ENCODE data around the gene DAW1.
"Not testable (repeated sequence)": the region's sequence is repeated elsewhere in the genome, so short reads cannot be mapped to it uniquely, and the experiment has no call there.

Gene DAW1

DNA sequence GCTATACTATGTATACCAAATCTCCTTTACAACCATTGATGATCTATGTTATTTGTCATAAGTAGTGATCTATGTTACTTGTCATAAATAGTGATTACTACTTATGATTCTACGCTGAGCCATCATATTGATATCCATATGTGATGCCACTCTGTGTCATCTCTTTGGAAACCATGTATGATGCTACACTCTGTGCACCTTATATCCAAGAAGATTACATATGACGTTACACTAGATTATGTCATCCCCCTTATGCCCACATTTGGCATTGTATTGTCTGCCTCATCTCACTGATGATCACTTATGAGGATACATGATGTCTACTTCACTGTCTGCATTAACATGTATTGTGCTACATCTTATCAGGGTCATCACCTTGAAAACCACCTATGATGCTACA lies 42.9 kb downstream of the DAW1 start:
- DNase-seq (ENCODE audit: low spot score), result no peak

- DNase-seq (ENCODE audit: low spot score), result no peak
These were observed 50.2 kb downstream of the DAW1 start for GRCh38 chr2:227921648-227922047.

DNA sequence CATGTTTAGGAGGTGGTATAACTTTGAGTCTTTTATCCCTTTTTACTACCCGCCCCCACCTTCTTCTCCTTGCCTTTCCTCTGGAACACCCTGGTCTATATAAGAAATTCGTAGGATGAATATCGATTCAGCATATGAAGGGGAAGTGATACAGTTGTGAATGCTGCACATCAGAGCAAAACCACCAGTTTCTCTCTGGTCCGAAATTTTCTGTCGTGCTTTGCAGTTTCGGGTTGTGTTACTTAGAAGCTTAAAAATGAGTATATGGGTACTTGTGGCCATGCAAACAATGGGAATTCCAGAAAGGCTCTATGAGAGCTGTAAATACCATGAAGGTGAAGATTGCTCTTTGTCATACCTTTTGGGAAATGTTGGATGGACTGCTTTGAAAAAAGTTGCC lies 60.6 kb downstream of the DAW1 start:
- DNase-seq (ENCODE audit: low spot score), result no peak

DNA sequence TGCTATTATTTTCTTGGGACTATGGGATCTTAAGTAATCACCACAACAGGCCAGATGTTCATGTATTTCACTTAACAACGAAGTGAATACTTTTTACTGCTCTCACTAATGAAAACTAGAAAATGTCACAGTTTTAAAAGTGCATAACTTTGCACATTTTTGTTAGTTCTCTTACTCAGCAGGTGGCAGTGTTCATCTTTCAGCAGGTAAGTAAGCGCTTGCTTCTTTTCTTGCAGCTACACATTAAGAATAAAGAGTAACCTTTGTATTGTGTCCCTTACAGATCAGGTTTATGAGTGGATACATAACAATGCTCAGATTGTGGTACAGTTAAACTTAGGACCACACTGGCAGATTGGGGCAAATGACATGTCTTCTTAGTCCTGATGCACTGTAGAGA lies 61.0 kb downstream of the DAW1 start:
- DNase-seq (ENCODE audit: low spot score), result no peak

GRCh38 chr2:227933884-227934283 lies 62.5 kb downstream of the DAW1 start:
- no peak for DNase-seq (ENCODE audit: low spot score)

DNA sequence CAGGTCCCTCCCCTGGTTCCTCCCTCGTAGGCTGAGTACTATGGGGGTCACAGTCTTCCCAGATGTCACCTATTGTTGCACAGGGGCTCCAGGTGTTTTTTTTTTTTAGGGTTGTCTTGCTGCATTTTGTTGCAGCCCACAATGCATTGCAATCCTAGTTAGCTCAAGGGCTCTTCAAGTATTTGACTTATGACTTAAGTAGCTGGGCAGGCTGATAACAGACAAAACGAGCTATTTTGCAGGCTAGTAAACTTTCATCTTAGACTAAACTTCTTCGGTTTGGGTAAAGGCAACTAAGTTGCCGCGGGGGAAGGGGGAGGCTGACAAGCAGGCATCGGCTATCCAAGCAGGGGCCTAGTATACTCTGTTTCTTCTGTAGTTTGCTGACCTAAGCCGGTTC lies 64.8 kb downstream of the DAW1 start:
- DNase-seq (ENCODE audit: low spot score), result not testable (repeated sequence)

DNA sequence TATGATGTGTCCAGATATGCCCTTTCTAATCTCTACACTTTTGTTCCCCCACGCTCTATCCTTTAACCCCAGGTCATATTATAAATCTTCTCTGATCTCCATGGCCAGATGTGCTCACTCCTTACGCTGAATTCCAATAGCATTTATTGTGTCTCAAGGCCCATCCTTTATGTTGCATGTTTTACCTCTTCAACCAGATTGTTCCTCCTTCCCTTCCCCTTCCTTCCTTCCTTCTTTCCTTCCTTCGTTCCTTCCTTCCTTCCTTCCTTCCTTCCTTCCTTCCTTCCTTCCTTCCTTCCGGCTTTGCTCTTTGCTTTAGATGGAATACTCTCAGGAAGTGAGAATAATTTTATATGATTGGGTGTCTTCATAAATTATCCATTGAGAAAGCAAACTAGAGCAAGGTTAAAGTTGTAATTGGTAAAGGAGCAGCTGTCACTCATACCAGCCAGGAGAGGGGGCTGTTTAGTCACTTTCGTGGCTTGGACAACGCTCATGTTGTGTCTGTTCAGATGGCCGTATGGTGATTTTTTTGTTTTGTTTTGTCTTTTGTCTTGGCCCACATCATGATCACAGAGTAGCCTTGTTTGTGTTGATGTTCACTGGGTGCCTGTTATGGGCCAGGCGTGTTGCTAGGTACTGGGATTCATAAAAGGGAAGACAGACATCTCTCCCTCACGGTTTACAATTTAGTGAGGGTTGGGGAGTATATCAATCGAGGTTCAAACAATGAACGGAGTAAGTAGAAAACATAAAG lies 68.0 kb downstream of the DAW1 start:
- peak; percentile 70 for DNase-seq (ENCODE audit: low spot score)

GRCh38 chr2:227942021-227942420 lies 70.6 kb downstream of the DAW1 start:
- DNase-seq (ENCODE audit: low spot score), result no peak

DNA sequence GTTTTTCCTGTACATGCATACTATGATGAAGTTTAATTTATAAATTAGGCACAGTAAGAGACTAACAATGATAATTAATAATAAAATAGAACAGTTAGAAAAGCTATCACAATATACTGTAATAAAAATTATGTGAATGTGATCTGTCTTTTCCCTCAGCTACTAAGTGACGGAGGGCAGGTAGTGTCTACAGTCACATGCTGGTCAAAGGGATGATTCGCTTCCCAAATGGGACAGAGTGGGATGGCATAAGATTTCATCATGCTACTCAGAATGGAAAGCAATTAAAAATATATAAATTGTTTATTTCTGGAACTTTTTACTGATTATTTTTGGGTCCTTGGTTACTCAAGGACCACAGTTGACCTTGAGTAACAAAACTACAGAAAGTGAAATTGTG lies 71.5 kb downstream of the DAW1 start:
- no peak for DNase-seq (ENCODE audit: low spot score)

DNA sequence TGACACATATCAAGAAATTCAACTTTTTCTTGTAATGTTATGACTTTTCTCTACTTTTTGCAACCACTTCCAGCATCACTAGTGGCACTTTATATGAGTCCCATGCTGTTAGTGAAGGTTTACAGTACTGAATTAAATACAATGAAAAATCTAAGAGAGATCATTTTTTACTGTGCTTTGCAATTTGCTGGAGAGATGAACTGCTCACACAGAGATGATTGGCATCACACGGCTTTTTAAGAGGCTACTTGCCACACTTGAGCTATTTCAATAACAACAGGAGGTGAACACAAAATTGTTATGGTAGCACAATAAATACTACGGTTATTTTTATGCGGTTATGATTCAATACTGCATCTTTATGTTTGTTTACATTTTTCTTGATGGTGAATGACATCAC lies 88.9 kb downstream of the DAW1 start:
- DNase-seq (ENCODE audit: low spot score), result no peak

DNA sequence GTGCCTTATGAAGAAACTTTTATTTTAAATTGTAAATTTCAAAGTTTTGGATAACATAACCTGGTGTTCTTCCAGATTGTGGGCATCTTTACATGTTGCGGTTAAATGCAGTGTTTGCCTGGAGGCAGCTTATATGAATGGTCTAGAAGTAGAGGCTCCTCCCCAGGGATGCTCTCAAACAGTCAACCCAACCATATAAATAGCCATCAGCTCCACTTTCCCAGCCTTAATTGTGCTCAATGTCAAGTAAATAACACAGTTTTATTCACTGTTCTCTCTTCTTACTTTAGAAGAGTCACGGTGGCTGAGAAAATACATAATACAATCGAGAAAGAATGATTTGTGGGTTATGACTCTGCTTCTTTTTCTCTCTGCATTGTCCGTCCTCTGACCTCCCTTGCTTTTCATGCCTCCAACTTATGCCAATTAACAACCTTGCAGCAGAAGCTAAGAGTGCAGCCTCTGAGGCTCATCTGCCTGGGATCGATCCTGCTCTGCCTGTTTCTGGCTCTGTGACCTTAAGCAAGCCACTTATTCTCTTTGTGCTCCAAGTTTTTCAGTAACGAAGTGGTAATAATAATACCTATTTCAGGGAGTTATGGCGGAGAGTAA lies 100.3 kb downstream of the DAW1 start:
- no peak for DNase-seq (ENCODE audit: low spot score)

DNA sequence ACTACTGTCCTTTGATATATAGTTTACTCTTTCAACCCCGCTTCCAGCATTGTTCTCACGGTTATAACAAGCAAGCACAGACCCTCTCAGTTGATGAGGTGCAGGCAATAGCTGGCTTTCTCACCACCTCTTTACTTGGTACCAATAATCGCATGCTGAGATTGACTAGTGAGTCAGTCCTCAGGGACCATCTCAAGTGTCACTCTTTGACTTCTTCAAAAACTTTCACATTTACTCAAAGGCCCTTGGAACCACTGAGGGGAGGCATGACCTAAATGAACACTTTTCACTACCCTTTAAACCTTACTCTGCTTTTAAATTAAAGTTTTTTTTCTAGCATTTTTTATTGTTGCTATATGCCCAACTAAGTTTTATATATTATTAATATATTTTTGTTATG lies 101.8 kb downstream of the DAW1 start:
- DNase-seq (ENCODE audit: low spot score), result no peak
